ENCODE results near the gene RPLP2. TPM values are rescaled to one million over a fixed set of nuclear protein-coding genes. Genes with fewer than 3 reads are reported as not detected.

Gene RPLP2
- total RNA-seq, 1 donor from 2014 or later, result 277 TPM

GRCh38 chr11:823441-824291 lies 13.9 kb downstream of the RPLP2 start:
- DNase-seq (ENCODE audit: low read depth, low spot score), result no peak

DNA sequence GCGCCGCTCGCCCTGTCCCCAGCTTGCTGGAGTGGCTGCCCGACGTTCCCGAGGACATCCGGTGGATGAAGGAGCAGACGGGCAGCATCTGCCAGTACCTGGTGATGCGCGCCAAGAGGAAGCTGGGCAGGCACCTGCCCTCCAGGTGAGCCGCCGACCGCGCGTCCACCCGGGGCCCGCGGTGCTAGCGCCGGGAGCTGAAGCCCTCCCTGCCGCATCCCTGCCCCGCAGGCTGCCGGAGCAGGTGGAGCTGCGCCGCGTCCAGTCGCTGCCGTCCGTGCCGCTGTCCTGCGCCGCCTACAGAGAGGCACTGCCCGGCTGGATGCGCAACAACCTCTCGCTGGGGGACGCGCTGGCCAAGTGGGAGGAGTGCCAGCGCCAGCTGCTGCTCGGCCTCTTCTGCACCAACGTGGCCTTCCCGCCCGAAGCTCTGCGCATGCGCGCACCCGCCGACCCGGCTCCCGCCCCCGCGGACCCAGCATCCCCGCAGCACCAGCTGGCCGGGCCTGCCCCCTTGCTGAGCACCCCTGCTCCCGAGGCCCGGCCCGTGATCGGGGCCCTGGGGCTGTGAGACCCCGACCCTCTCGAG lies 14.6 kb downstream of the RPLP2 start:
- DNase-seq (ENCODE audit: low read depth, low spot score), result no peak

- DNase-seq (ENCODE audit: low read depth, low spot score), result no peak
Measured at GRCh38 chr11:824942-825341, 15.2 kb downstream of the RPLP2 start.

- DNase-seq (ENCODE audit: low read depth, low spot score), result no peak
Measured at GRCh38 chr11:825366-826226, 15.8 kb downstream of the RPLP2 start.

DNA sequence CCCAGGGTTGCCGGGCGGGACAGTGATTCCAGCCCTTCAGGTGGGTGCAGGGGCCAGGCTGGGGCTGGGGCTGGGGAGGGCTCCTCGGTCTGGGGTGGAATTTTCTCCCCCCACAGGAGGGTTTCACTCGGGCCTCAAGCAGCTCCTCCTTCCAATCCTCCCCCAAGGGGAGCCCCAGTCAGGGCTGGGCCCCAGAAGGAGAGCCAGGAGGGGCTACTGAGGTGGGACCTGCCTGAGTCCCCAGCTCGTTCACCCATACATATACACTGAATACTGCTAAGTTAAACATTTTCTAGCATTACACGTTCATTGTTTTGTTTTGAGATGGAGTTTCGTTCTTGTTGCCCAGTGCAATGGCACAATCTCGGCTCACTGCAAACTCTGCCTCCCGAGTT lies 16.5 kb downstream of the RPLP2 start:
- DNase-seq (ENCODE audit: low read depth, low spot score), result no peak

DNA sequence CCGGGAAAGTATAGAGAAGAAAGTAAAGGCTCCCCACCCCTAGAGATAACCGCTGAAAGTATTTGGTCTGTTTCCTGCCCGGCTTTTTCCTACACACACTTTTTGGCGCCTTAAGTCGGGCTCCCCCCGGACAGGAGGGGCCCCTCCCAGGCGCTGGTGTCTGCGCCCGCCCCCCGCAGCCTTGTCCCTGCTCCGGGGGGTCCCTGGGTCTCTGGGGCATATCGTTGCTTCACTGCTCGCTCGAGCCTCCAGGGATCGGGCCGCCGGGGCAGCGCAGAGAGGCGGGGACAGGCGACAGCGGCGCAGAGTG lies 17.0 kb downstream of the RPLP2 start:
- DNase-seq (ENCODE audit: low read depth, low spot score), result no peak

DNA sequence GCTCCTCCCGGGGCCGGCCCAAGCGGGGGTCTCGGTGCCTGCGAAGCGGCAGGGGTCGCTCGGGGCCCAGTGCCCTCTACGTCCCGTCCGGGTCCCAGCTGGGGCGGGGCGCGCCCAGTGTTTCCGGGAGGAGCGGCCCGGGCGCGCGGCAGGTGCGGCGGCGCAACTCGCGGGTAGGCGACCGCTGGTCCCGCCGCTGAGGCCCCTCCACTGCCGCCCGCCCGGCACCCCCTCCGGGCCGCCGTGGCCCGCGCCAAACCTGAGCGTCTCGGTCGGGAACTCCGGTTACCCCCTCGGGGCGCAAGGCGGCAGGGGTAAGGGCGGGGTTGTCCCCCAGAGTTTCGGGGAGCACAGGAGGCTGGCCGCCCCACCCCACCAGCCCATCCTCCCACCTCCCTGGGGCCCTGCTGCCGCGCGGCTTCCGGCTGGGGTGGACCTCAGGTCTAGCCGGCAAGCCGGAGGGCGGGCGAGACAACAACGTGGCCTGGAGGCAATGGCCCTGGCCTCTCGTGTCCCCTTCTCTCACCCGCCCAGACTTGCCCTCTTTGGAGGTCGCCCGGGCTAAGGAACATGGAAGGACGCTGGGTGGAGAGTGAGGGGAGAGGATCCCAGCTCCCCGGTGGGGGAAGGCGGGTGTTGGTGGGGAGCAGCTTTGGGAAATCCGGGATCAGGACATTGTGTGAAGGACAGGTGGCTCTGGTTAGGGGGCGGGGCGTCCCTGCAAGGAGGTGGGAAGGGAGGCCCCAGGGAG lies 17.6 kb downstream of the RPLP2 start:
- no peak for DNase-seq (ENCODE audit: low read depth, low spot score)

GRCh38 chr11:827897-828192 lies 18.1 kb downstream of the RPLP2 start, which contains the start of gene CRACR2B:
Gene CRACR2B (plus strand): TSS chr11:827919. CDS start chr11:828608, 689 bp downstream.
- DNase-seq (ENCODE audit: low read depth, low spot score), result no peak

DNA sequence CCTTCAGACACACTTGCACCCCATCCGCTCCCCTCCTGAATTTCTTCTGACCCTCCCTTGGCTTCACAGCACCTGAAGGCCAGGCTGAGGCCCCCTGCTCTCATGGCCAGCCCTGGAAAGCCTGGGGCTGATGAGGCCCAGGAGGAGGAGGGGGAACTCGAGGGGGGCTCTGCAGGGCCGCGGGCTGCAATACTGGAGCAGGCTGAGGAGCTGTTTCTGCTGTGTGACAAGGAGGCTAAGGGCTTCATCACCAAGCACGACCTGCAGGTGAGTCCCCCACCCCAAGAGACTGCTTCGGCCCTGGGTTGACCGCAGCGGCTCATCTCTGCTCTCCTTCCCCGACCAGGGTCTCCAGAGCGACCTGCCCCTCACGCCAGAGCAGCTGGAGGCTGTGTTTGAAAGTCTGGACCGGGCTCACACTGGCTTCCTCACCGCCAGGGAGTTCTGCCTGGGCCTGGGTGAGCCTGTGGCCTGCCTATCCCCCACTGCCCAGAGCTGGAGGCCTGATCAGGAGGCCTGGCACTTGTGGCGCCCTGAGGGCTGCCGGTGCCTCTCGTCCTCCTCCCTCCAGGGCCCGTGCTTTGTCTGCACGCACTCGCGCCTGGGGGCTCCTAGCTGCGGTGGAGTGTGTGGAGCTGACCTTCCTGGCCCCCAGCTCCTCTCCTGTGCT lies 18.9 kb downstream of the RPLP2 start:
- DNase-seq (ENCODE audit: low read depth, low spot score), result no peak

GRCh38 chr11:829176-829846 lies 19.5 kb downstream of the RPLP2 start:
- DNase-seq (ENCODE audit: low read depth, low spot score), result peak; percentile 63

DNA sequence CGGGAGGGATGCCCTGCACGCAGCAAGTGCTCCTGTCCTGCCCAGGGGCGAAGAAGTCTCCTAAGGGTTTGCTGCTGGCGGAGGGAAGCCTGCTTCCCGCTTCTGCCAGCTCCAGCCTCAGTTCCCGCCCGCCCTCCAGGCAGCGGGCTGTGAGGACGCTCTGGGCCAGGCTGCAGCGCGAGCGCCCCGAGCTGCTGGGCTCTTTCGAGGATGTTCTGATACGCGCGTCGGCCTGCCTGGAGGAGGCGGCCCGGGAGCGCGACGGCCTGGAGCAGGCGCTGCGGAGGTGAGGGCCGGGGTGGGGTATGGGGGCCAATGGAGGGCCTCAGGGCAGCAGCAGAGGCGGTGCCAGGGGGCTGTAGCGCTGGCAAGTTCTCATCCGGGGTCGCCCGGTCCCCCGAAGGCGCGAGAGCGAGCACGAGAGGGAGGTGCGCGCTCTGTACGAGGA lies 20.1 kb downstream of the RPLP2 start:
- DNase-seq (ENCODE audit: low read depth, low spot score), result no peak

GRCh38 chr11:830295-831117 lies 20.7 kb downstream of the RPLP2 start:
- no peak for DNase-seq (ENCODE audit: low read depth, low spot score)

GRCh38 chr11:831118-831864 lies 21.5 kb downstream of the RPLP2 start:
- DNase-seq (ENCODE audit: low read depth, low spot score), result no peak

DNA sequence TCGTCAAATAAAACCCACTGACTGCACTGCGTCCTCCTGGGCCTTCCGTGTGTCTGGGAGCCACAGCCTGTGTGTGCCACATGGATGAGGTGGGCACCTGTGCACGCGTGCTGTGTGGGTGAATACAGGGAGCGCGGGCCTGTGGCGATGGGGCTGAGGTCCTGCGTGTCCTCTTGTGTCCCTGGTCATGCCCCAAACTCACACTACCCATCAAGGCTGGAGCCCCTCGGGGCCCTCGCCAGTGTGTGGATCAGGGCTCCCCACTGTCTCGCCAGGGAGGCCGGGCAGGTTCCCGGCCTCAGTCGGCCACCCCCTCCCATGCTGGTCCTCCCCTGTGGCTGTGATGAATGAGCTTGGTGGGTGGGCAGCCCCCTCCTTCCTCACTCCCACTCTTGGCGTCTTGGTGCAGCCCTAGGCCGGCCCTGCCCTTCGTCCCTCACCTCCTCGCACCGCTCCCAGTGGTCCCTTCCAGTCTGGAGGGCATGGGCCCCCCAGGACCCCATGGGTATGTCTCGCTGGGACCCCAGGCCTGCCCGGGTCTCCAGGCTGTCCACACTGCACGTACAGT lies 22.3 kb downstream of the RPLP2 start:
- DNase-seq (ENCODE audit: low read depth, low spot score), result no peak

- no peak for DNase-seq (ENCODE audit: low read depth, low spot score)
Measured at GRCh38 chr11:832529-833113, 22.9 kb downstream of the RPLP2 start, which contains the start of gene CD151. Gene CD151 (plus strand): TSS chr11:832952. CDS start chr11:836070, 3,118 bp downstream.

- no peak for DNase-seq (ENCODE audit: low read depth, low spot score)
Measured at GRCh38 chr11:833114-833791, 23.5 kb downstream of the RPLP2 start.

- no peak for DNase-seq (ENCODE audit: low read depth, low spot score)
Measured at GRCh38 chr11:833849-834311, 24.1 kb downstream of the RPLP2 start.

All from pulmonary artery endothelial cell (primary cell).